Measurements from ENCODE around the gene PLEKHM1. TPM values are rescaled to one million over a fixed set of nuclear protein-coding genes. Genes with fewer than 3 reads are reported as not detected.
A peak's percentile ranks its signal among the peaks of the same experiment; 100 is the strongest.

The PLEKHM1 gene
- total and polyA plus RNA-seq, 4 experiments from 2014 or later = 6.8 to 92.5 (median 50.9) TPM

GRCh38 chr17:45438931-45439610 lies 51.5 kb downstream of the PLEKHM1 start:
- no peaks in the 10 kb centered on the region for H3K9me3 ChIP-seq (ENCODE audit: control insufficient read depth in 1 of 2, low read length in 2 of 2)
- peaks cover 6% of the 10 kb centered on the region for H3K4me1 ChIP-seq (ENCODE audit: insufficient read depth, low read length)
- peaks cover 5% of the 10 kb centered on the region for H3K36me3 ChIP-seq (ENCODE audit: insufficient read depth, low read length)
- no peaks in the 10 kb centered on the region for H3K27me3 Mint-ChIP-seq
- ChIA-PET CTCF (ENCODE audit: partially characterized antibody) (no interaction called here), POLR2A (ENCODE audit: partially characterized antibody) (no interaction called here)
- H3K4me3 ChIP-seq (ENCODE audit: low read length in 2 of 2) = no peak overlapping the region
- no peak overlapping the region for H3K4me3 Mint-ChIP-seq
- H3K27ac ChIP-seq (ENCODE audit: low read depth, low read length) = no peak overlapping the region
- DNase-seq = no peak
- H3K27ac Mint-ChIP-seq = peak overlapping the region in 2 of 7 donors; percentile 37 to 40
- H3K4me1 Mint-ChIP-seq = peaks cover 2 to 15% (median 7%) of the 10 kb centered on the region in 4 donors
- no peaks in the 10 kb centered on the region for H3K9me3 Mint-ChIP-seq
- intact Hi-C loops (cut with micrococcal nuclease) = no loop called here
- no peaks in the 10 kb centered on the region for H3K27me3 ChIP-seq (ENCODE audit: insufficient read depth, low read length)
- peaks cover 0 to 24% of the 10 kb centered on the region in 2 donors for H3K36me3 Mint-ChIP-seq

GRCh38 chr17:45437465-45438283 lies 52.8 kb downstream of the PLEKHM1 start:
- H3K27me3 Mint-ChIP-seq = no peaks in the 10 kb centered on the region
- no peak overlapping the region for H3K27ac Mint-ChIP-seq
- Histone ChIP-seq H3K9me3 (ENCODE audit: control insufficient read depth in 1 of 2, low read length in 2 of 2) (no peaks in the 10 kb centered on the region), H3K27me3 (ENCODE audit: insufficient read depth, low read length) (no peaks in the 10 kb centered on the region), H3K27ac (ENCODE audit: low read depth, low read length) (no peak overlapping the region), H3K36me3 (ENCODE audit: insufficient read depth, low read length) (peaks cover 5% of the 10 kb centered on the region), H3K4me3 (ENCODE audit: low read length in 2 of 2) (no peak overlapping the region), H3K4me1 (ENCODE audit: insufficient read depth, low read length) (peaks cover 6% of the 10 kb centered on the region)
- intact Hi-C loops (cut with micrococcal nuclease) = no loop called here
- peaks cover 2 to 15% (median 8%) of the 10 kb centered on the region in 4 donors for H3K4me1 Mint-ChIP-seq
- CTCF ChIA-PET (ENCODE audit: partially characterized antibody) = no interaction called here
- no peak for DNase-seq
- peaks cover 0 to 24% of the 10 kb centered on the region in 2 donors for H3K36me3 Mint-ChIP-seq
- POLR2A ChIA-PET (ENCODE audit: partially characterized antibody) = no interaction called here
- H3K9me3 Mint-ChIP-seq = no peaks in the 10 kb centered on the region
- no peak overlapping the region for H3K4me3 Mint-ChIP-seq

GRCh38 chr17:45436625-45437464 lies 53.7 kb downstream of the PLEKHM1 start:
- peaks cover 5% of the 10 kb centered on the region for H3K36me3 ChIP-seq (ENCODE audit: insufficient read depth, low read length)
- CTCF ChIA-PET (ENCODE audit: partially characterized antibody) = no interaction called here
- Mint-ChIP-seq H3K27ac (peak overlapping the region in 1 of 7 donors; percentile 40), H3K27me3 (no peaks in the 10 kb centered on the region), H3K36me3 (peaks cover 0 to 24% of the 10 kb centered on the region in 2 donors), H3K4me1 (peaks cover 2 to 15% (median 8%) of the 10 kb centered on the region in 4 donors), H3K4me3 (no peak overlapping the region), H3K9me3 (no peaks in the 10 kb centered on the region)
- H3K27me3 ChIP-seq (ENCODE audit: insufficient read depth, low read length) = no peaks in the 10 kb centered on the region
- no peak overlapping the region for H3K4me3 ChIP-seq (ENCODE audit: low read length in 2 of 2)
- POLR2A ChIA-PET (ENCODE audit: partially characterized antibody) = no interaction called here
- no peaks in the 10 kb centered on the region for H3K9me3 ChIP-seq (ENCODE audit: control insufficient read depth in 1 of 2, low read length in 2 of 2)
- intact Hi-C loops (cut with micrococcal nuclease) = no loop called here
- H3K27ac ChIP-seq (ENCODE audit: low read depth, low read length) = no peak overlapping the region
- peaks cover 6% of the 10 kb centered on the region for H3K4me1 ChIP-seq (ENCODE audit: insufficient read depth, low read length)
- DNase-seq = no peak

GRCh38 chr17:45436161-45436560 lies 54.4 kb downstream of the PLEKHM1 start:
- Mint-ChIP-seq H3K4me1 (peaks cover 2 to 16% (median 9%) of the 10 kb centered on the region in 4 donors), H3K36me3 (peaks cover 0 to 24% of the 10 kb centered on the region in 2 donors), H3K4me3 (no peak overlapping the region), H3K9me3 (no peaks in the 10 kb centered on the region), H3K27ac (peak overlapping the region in 1 of 7 donors; percentile 48), H3K27me3 (no peaks in the 10 kb centered on the region)
- H3K36me3 ChIP-seq (ENCODE audit: insufficient read depth, low read length) = peaks cover 5% of the 10 kb centered on the region
- ChIA-PET POLR2A (ENCODE audit: partially characterized antibody) (no interaction called here), CTCF (ENCODE audit: partially characterized antibody) (interaction anchor here (0.6 kb wide), 1 partner anchor 652 kb away, joined by 3 read pairs; no protein-coding TSS in a partner anchor)
- intact Hi-C loops (cut with micrococcal nuclease) = no loop called here
- no peaks in the 10 kb centered on the region for H3K27me3 ChIP-seq (ENCODE audit: insufficient read depth, low read length)
- no peak for DNase-seq
- no peaks in the 10 kb centered on the region for H3K9me3 ChIP-seq (ENCODE audit: control insufficient read depth in 1 of 2, low read length in 2 of 2)
- H3K4me1 ChIP-seq (ENCODE audit: insufficient read depth, low read length) = peaks cover 9% of the 10 kb centered on the region
- H3K27ac ChIP-seq (ENCODE audit: low read depth, low read length) = no peak overlapping the region
- H3K4me3 ChIP-seq (ENCODE audit: low read length in 2 of 2) = no peak overlapping the region

GRCh38 chr17:45435481-45435880 lies 55.0 kb downstream of the PLEKHM1 start:
- Histone ChIP-seq H3K27ac (ENCODE audit: low read depth, low read length) (no peak overlapping the region), H3K36me3 (ENCODE audit: insufficient read depth, low read length) (peaks cover 5% of the 10 kb centered on the region), H3K4me1 (ENCODE audit: insufficient read depth, low read length) (peaks cover 11% of the 10 kb centered on the region), H3K4me3 (ENCODE audit: low read length in 2 of 2) (no peak overlapping the region), H3K9me3 (ENCODE audit: control insufficient read depth in 1 of 2, low read length in 2 of 2) (no peaks in the 10 kb centered on the region), H3K27me3 (ENCODE audit: insufficient read depth, low read length) (no peaks in the 10 kb centered on the region)
- peak overlapping the region in 1 of 8 donors; percentile 13 for H3K4me3 Mint-ChIP-seq
- intact Hi-C loops (cut with micrococcal nuclease) = no loop called here
- ChIA-PET POLR2A (ENCODE audit: partially characterized antibody) (interaction anchor here (0.8 kb wide), 1 partner anchor 10 kb away, joined by 5 read pairs; no protein-coding TSS in a partner anchor), CTCF (ENCODE audit: partially characterized antibody) (interaction anchor here (0.6 kb wide), 1 partner anchor 651 kb away, joined by 3 read pairs; no protein-coding TSS in a partner anchor)
- H3K27me3 Mint-ChIP-seq = no peaks in the 10 kb centered on the region
- DNase-seq = no peak
- H3K27ac Mint-ChIP-seq = peak overlapping the region; percentile 53 to 88 (median 77)
- no peaks in the 10 kb centered on the region for H3K9me3 Mint-ChIP-seq
- H3K4me1 Mint-ChIP-seq = peaks cover 3 to 19% (median 9%) of the 10 kb centered on the region in 4 donors
- H3K36me3 Mint-ChIP-seq = peaks cover 0 to 24% of the 10 kb centered on the region in 2 donors

- no peaks in the 10 kb centered on the region for H3K36me3 ChIP-seq (ENCODE audit: insufficient read depth, low read length)
- H3K9me3 ChIP-seq (ENCODE audit: control insufficient read depth in 1 of 2, low read length in 2 of 2) = no peaks in the 10 kb centered on the region
- ChIA-PET POLR2A (ENCODE audit: partially characterized antibody) (no interaction called here), CTCF (ENCODE audit: partially characterized antibody) (no interaction called here)
- H3K4me1 Mint-ChIP-seq = peaks cover 7 to 25% (median 19%) of the 10 kb centered on the region in 4 donors
- no peaks in the 10 kb centered on the region for H3K27me3 Mint-ChIP-seq
- peaks cover 0 to 12% of the 10 kb centered on the region in 2 donors for H3K36me3 Mint-ChIP-seq
- peaks cover 15% of the 10 kb centered on the region for H3K4me1 ChIP-seq (ENCODE audit: insufficient read depth, low read length)
- peak overlapping the region in 7 of 8 donors; percentile 35 to 81 (median 68) for H3K4me3 Mint-ChIP-seq
- DNase-seq = no peak
- intact Hi-C loops (cut with micrococcal nuclease) = no loop called here
- H3K27me3 ChIP-seq (ENCODE audit: insufficient read depth, low read length) = no peaks in the 10 kb centered on the region
- H3K9me3 Mint-ChIP-seq = no peaks in the 10 kb centered on the region
- H3K4me3 ChIP-seq (ENCODE audit: low read length in 2 of 2) = no peak overlapping the region
- peak overlapping the region in 4 of 7 donors; percentile 46 to 84 (median 72) for H3K27ac Mint-ChIP-seq
- H3K27ac ChIP-seq (ENCODE audit: low read depth, low read length) = no peak overlapping the region
Observed at GRCh38 chr17:45433159-45433535, 57.4 kb downstream of the PLEKHM1 start.
